Sigmoid colon (tissue), 4 donors: ENCODE data around the gene RNF144B.

Experiments used
- EP300 ChIP-seq, 4 donors: sonication (generic); formaldehyde crosslinking; IDR thresholded peaks; one replicate each; pipeline ENCODE4 v1.6.1; 2017; ENCODE audit warnings: antibody characterized with exemption in 4 of 4
- POLR2A ChIP-seq, 2 donors: fragments of 450-650 bp; IDR thresholded peaks; one replicate each; pipeline ENCODE4 v1.6.1; 2016; ENCODE audit warnings: antibody characterized with exemption in 2 of 2, mild to moderate bottlenecking in 2 of 2, moderate library complexity in 2 of 2
- POLR2AphosphoS5 ChIP-seq, 4 donors: sonication (generic); formaldehyde crosslinking; IDR thresholded peaks; one replicate each; pipeline ENCODE4 v1.6.1; 2017; ENCODE audit warnings: antibody characterized with exemption in 4 of 4
- TF ChIP-seq, protein P1 (sequence below), 4 experiments: fragments of 450-650 bp in 3 of 4; fragments of 200-600 bp in 1 of 4; IDR thresholded peaks; one replicate each; pipeline ENCODE4 v1.5.1; 2016 to 2019; ENCODE audit warnings: antibody characterized with exemption in 4 of 4, mild to moderate bottlenecking in 3 of 4, moderate library complexity in 2 of 4

DNA sequence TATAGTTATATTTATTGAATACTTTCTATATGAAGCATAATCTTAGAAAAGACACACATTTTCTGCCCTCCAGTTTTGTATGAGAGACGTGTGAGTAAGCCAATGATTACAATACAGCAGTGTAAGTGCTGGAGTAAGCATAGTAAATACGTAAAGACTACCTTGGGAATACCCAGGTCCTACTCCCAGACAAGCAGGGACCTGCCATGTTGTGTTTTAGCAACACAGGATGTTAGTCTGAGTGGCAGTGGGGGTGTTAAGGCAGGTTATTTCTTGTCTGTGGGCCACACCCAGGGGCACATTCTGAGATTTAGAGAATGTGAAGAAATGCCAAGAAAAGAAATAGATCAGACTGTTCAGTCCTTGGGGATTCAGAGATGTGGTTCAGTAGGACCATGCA is 34.3 kb upstream of the RNF144B start:
- TF ChIP-seq, protein P1, sequence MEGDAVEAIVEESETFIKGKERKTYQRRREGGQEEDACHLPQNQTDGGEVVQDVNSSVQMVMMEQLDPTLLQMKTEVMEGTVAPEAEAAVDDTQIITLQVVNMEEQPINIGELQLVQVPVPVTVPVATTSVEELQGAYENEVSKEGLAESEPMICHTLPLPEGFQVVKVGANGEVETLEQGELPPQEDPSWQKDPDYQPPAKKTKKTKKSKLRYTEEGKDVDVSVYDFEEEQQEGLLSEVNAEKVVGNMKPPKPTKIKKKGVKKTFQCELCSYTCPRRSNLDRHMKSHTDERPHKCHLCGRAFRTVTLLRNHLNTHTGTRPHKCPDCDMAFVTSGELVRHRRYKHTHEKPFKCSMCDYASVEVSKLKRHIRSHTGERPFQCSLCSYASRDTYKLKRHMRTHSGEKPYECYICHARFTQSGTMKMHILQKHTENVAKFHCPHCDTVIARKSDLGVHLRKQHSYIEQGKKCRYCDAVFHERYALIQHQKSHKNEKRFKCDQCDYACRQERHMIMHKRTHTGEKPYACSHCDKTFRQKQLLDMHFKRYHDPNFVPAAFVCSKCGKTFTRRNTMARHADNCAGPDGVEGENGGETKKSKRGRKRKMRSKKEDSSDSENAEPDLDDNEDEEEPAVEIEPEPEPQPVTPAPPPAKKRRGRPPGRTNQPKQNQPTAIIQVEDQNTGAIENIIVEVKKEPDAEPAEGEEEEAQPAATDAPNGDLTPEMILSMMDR (IDR thresholded peaks at IDR 0.05): no peak
- TF ChIP-seq POLR2A (IDR thresholded peaks at IDR 0.05) (no peak), EP300 (IDR thresholded peaks at IDR 0.05) (no peak), POLR2AphosphoS5 (IDR thresholded peaks at IDR 0.05) (no peak)
